ENCODE measurements around the gene LONP1.

The LONP1 gene

GRCh38 chr19:5680437-5681368 lies 39.2 kb downstream of the LONP1 start, which contains the start of the genes HSD11B1L and MICOS13:
HSD11B1L (plus strand) TSS chr19:5681027; CDS start chr19:5684833, 3,806 bp downstream.
MICOS13 (minus strand) TSS chr19:5680516; CDS start chr19:5680486, 30 bp downstream.
- Histone ChIP-seq H3K4me1 (ENCODE audit: low read length) (peaks cover 7% of the 10 kb centered on the region), H3K9me3 (replicated peaks; ENCODE audit: insufficient read depth, low read length) (no peaks in the 10 kb centered on the region), H2AFZ (ENCODE audit: low read length) (peak within 1 kb of the TSS; percentile 89), H3K9ac (ENCODE audit: low read length) (peak within 1 kb of the TSS; percentile 88), H3K27ac (ENCODE audit: low read length) (peak within 1 kb of the TSS; percentile 74), H3K79me2 (ENCODE audit: low read length) (peaks cover 13% of the 10 kb centered on the region), H3K27me3 (replicated peaks; ENCODE audit: insufficient read depth, low read length) (peaks cover 14% of the 10 kb centered on the region), H4K20me1 (ENCODE audit: insufficient read depth, low read length) (no peaks in the 10 kb centered on the region), H3K9me2 (replicated peaks; ENCODE audit: insufficient read depth, low read length) (no peaks in the 10 kb centered on the region), H3K4me2 (ENCODE audit: low read depth, low read length) (peak within 1 kb of the TSS; percentile 96), H3K4me3 (ENCODE audit: low read length) (peak within 1 kb of the TSS; percentile 95), H3K36me3 (replicated peaks; ENCODE audit: insufficient read depth, low read length) (no peaks in the 10 kb centered on the region), H3F3A (ENCODE audit: insufficient read depth, low read length) (0 out of 2 replicates have a peak, but pooled peaks cover under 1% of the 10 kb centered on the region)
- peak; percentile 100 for DNase-seq
- no peak for TF ChIP-seq CTCF (IDR thresholded peaks at IDR 0.05; ENCODE audit: low read length)

DNA sequence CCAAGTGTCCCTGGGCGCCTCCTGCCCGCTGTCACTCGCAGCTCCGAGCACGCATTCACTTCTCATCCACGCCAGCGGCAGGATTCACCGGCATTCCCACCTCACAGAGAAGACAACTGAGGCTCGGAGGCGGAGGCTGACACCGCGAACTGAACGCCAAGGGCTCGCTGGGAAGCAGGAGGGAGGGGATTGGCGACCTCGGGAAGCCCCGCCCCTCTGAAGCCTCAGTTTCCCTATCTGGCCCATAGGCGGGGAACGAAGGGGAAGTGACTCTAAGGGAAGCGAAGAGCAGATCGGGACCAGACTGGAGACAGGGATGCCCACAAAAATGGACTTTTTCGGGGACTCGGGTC lies 39.9 kb downstream of the LONP1 start:
- H3K4me3 ChIP-seq (ENCODE audit: low read length), result peak overlapping the region; percentile 95
- H3K9ac ChIP-seq (ENCODE audit: low read length), result peak overlapping the region; percentile 88
- no peaks in the 10 kb centered on the region for H3K9me3 ChIP-seq (replicated peaks; ENCODE audit: insufficient read depth, low read length)
- peak overlapping the region; percentile 96 for H3K4me2 ChIP-seq (ENCODE audit: low read depth, low read length)
- TF ChIP-seq EZH2 (optimal IDR thresholded peaks at IDR 0.05; ENCODE audit: low read depth, low read length), result no peak
- no peak for TF ChIP-seq EZH2phosphoT487 (IDR thresholded peaks at IDR 0.05; ENCODE audit: low read length)
- TF ChIP-seq CTCF (IDR thresholded peaks at IDR 0.05; ENCODE audit: low read length), result no peak
- H3K36me3 ChIP-seq (replicated peaks; ENCODE audit: insufficient read depth, low read length), result no peaks in the 10 kb centered on the region
- peaks cover 13% of the 10 kb centered on the region for H3K79me2 ChIP-seq (ENCODE audit: low read length)
- no peaks in the 10 kb centered on the region for H3K9me2 ChIP-seq (replicated peaks; ENCODE audit: insufficient read depth, low read length)
- peak overlapping the region; percentile 74; the same call in 1 of the 2 replicates for H3K27ac ChIP-seq (ENCODE audit: low read length)
- peaks cover 7% of the 10 kb centered on the region for H3K4me1 ChIP-seq (ENCODE audit: low read length)
- H2AFZ ChIP-seq (ENCODE audit: low read length), result peak overlapping the region; percentile 89
- no peaks in the 10 kb centered on the region for H4K20me1 ChIP-seq (ENCODE audit: insufficient read depth, low read length)
- peaks cover 14% of the 10 kb centered on the region for H3K27me3 ChIP-seq (replicated peaks; ENCODE audit: insufficient read depth, low read length)
- DNase-seq, result no peak
- no peaks in the 10 kb centered on the region for H3F3A ChIP-seq (ENCODE audit: insufficient read depth, low read length)

GRCh38 chr19:5679289-5680083 lies 40.5 kb downstream of the LONP1 start:
- Histone ChIP-seq H3F3A (ENCODE audit: insufficient read depth, low read length) (no peaks in the 10 kb centered on the region), H3K4me1 (ENCODE audit: low read length) (peaks cover 7% of the 10 kb centered on the region), H4K20me1 (ENCODE audit: insufficient read depth, low read length) (no peaks in the 10 kb centered on the region), H3K4me3 (ENCODE audit: low read length) (peak overlapping the region; percentile 95), H3K9me3 (replicated peaks; ENCODE audit: insufficient read depth, low read length) (no peaks in the 10 kb centered on the region), H2AFZ (ENCODE audit: low read length) (peak overlapping the region; percentile 89), H3K4me2 (ENCODE audit: low read depth, low read length) (peak overlapping the region; percentile 96), H3K36me3 (replicated peaks; ENCODE audit: insufficient read depth, low read length) (no peaks in the 10 kb centered on the region), H3K27me3 (replicated peaks; ENCODE audit: insufficient read depth, low read length) (peaks cover 14% of the 10 kb centered on the region), H3K27ac (ENCODE audit: low read length) (no peak overlapping the region), H3K79me2 (ENCODE audit: low read length) (peaks cover 13% of the 10 kb centered on the region), H3K9ac (ENCODE audit: low read length) (peak overlapping the region; percentile 88), H3K9me2 (replicated peaks; ENCODE audit: insufficient read depth, low read length) (no peaks in the 10 kb centered on the region)
- peak; percentile 21 for DNase-seq
- TF ChIP-seq EZH2phosphoT487 (IDR thresholded peaks at IDR 0.05; ENCODE audit: low read length) (no peak), CTCF (IDR thresholded peaks at IDR 0.05; ENCODE audit: low read length) (no peak), EZH2 (optimal IDR thresholded peaks at IDR 0.05; ENCODE audit: low read depth, low read length) (no peak)
